OCI-LY7 (cell line): Measurements from ENCODE around the gene MRRF. TPM values are rescaled to one million over a fixed set of nuclear protein-coding genes. Genes with fewer than 3 reads are reported as not detected.

Source experiments
- BruUV-seq: library from RNA; stranded (reverse); fragments of 400-500 nt; replicated peaks from 2 replicates; lab custom pipeline; 2021; lab: Mats Ljungman, UMichigan
- CTCF ChIA-PET: fragments of 300-600 bp; sonication (Branson Sonifier 250); formaldehyde crosslinking; loops from one replicate; lab custom pipeline; 2022; ENCODE audit warnings: antibody characterized with exemption; ENCODE audit not compliant: unreplicated experiment; lab: Charles Lee
- POLR2A ChIA-PET: fragments of 300-600 bp; sonication (Branson Sonifier 250); formaldehyde crosslinking; loops from one replicate; lab custom pipeline; 2022; ENCODE audit warnings: antibody characterized with exemption; lab: Charles Lee
- DNase-seq: peaks from one replicate; pipeline ENCODE4 v3.0.0-alpha.2; 2015; ENCODE audit warnings: low spot score
- H2AFZ ChIP-seq: fragments of 200-600 bp; sonication (generic), shearing (Covaris generic); 2 replicates; pipeline ENCODE4 v1.6.1; 2014; ENCODE audit warnings: mild to moderate bottlenecking, antibody characterized with exemption, low read length, moderate library complexity
- H3K27ac ChIP-seq: fragments of 200-600 bp; sonication (generic); 2 replicates; pipeline ENCODE4 v1.5.1; 2014; ENCODE audit warnings: mixed run types, low read depth, mild to moderate bottlenecking, moderate library complexity, low read length, inconsistent platforms; ENCODE audit not compliant: poor library complexity, severe bottlenecking
- H3K36me3 ChIP-seq: fragments of 200-600 bp; sonication (generic); 2 replicates; pipeline ENCODE4 v1.6.1; 2014; ENCODE audit warnings: mild to moderate bottlenecking, antibody characterized with exemption, low read length, moderate library complexity, mixed read lengths; ENCODE audit not compliant: insufficient read depth
- H3K4me1 ChIP-seq: fragments of 200-600 bp; sonication (generic); 2 replicates; pipeline ENCODE4 v1.5.1; 2014; ENCODE audit warnings: mild to moderate bottlenecking, low read length; ENCODE audit not compliant: insufficient read depth, poor library complexity, severe bottlenecking
- H3K4me2 ChIP-seq: fragments of 200-600 bp; sonication (generic); 2 replicates; pipeline ENCODE4 v1.6.1; 2014; ENCODE audit warnings: mild to moderate bottlenecking, low read length
- H3K4me3 ChIP-seq: fragments of 200-600 bp; sonication (generic); 2 replicates; pipeline ENCODE4 v1.5.1; 2014; ENCODE audit warnings: mild to moderate bottlenecking, low read depth, low read length; ENCODE audit not compliant: poor library complexity, severe bottlenecking
- H3K79me2 ChIP-seq: fragments of 200-600 bp; sonication (generic); 2 replicates; pipeline ENCODE4 v1.6.1; 2016; ENCODE audit warnings: low read depth, mild to moderate bottlenecking, low read length, moderate library complexity, mixed read lengths; ENCODE audit not compliant: insufficient read depth
- H3K9me2 ChIP-seq: fragments of 200-600 bp; sonication (generic); 2 replicates; pipeline ENCODE4 v1.6.1; 2016; ENCODE audit warnings: mild to moderate bottlenecking, low read length, mixed read lengths; ENCODE audit not compliant: insufficient read depth
- H3K9me3 ChIP-seq: fragments of 200-600 bp; sonication (generic); 2 replicates; pipeline ENCODE4 v1.6.1; 2014; ENCODE audit warnings: mild to moderate bottlenecking, mixed run types, low read length, mixed read lengths
- H4K20me1 ChIP-seq: fragments of 200-600 bp; sonication (generic); 2 replicates; pipeline ENCODE4 v1.6.1; 2014; ENCODE audit warnings: mild to moderate bottlenecking, antibody characterized with exemption, low read length, moderate library complexity, mixed read lengths; ENCODE audit not compliant: insufficient read depth
- EZH2phosphoT487 ChIP-seq: fragments of 200-600 bp; sonication (generic); IDR thresholded peaks from 2 replicates; pipeline ENCODE4 v1.6.1; 2018; ENCODE audit warnings: low read depth, borderline replicate concordance, mild to moderate bottlenecking, mixed run types, antibody characterized with exemption, low read length, moderate library complexity, mixed read lengths
- intact Hi-C: fragments of 100-400 bp; cut with micrococcal nuclease; formaldehyde crosslinking; loops from one replicate; pipeline ENCODE4 v1.10.0; 2022; ENCODE audit not compliant: unreplicated experiment
- total RNA-seq, 2 experiments: library from RNA; depleted of rRNA in 1 of 2; stranded (reverse); fragments of >200 nt in 1 of 2; shearing (Covaris generic) in 1 of 2; gene quantifications; 2 replicates each; pipeline ENCODE4 v1.2.3, GENCODE V29; 2014 to 2022
- TF ChIP-seq, protein P1 (sequence below): fragments of 200-600 bp; sonication (generic); conservative IDR thresholded peaks from 2 replicates; pipeline ENCODE4 v1.5.1; 2014; ENCODE audit warnings: mild to moderate bottlenecking, antibody characterized with exemption, low read length, moderate library complexity, mixed read lengths

The MRRF gene
- total RNA-seq, 2 experiments from 2014 or later: 46.1 to 53.2 TPM

DNA sequence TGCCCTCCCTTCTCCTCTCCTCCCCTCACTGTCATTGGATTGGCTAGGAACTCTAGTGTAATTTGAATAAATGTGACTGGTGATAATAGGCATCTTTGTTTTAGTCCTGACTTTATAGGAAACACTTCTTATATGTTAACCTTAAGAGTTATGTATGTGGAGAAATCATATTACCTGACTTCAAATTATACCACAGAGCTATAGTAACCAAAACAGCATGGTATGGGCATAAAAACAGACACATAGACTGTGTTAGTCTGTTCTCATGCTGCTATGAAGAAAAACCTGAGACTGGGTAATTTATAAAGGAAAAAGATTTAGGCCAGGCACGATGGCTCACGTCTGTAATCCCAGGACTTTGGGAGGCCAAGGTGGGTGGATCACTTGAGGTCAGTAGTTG lies 9.4 kb downstream of the MRRF start:
- Histone ChIP-seq H2AFZ (no peak overlapping the region), H3K79me2 (peaks cover 89% of the 10 kb centered on the region; the same call in 1 of the 2 replicates), H3K36me3 (peaks cover 89% of the 10 kb centered on the region), H3K4me1 (no peaks in the 10 kb centered on the region), H3K9me3 (peaks cover 48% of the 10 kb centered on the region), H3K4me2 (no peak overlapping the region), H3K4me3 (no peak overlapping the region), H3K9me2 (no peaks in the 10 kb centered on the region), H3K27ac (no peak overlapping the region), H4K20me1 (no peaks in the 10 kb centered on the region; the same call in 1 of the 2 replicates)
- no TSS peak for BruUV-seq
- DNase-seq: no peak
- ChIA-PET POLR2A (no interaction called here), CTCF (no interaction called here)
- intact Hi-C loops: no loop called here
- TF ChIP-seq, protein P1, sequence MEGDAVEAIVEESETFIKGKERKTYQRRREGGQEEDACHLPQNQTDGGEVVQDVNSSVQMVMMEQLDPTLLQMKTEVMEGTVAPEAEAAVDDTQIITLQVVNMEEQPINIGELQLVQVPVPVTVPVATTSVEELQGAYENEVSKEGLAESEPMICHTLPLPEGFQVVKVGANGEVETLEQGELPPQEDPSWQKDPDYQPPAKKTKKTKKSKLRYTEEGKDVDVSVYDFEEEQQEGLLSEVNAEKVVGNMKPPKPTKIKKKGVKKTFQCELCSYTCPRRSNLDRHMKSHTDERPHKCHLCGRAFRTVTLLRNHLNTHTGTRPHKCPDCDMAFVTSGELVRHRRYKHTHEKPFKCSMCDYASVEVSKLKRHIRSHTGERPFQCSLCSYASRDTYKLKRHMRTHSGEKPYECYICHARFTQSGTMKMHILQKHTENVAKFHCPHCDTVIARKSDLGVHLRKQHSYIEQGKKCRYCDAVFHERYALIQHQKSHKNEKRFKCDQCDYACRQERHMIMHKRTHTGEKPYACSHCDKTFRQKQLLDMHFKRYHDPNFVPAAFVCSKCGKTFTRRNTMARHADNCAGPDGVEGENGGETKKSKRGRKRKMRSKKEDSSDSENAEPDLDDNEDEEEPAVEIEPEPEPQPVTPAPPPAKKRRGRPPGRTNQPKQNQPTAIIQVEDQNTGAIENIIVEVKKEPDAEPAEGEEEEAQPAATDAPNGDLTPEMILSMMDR: no peak
- TF ChIP-seq EZH2phosphoT487: no peak

DNA sequence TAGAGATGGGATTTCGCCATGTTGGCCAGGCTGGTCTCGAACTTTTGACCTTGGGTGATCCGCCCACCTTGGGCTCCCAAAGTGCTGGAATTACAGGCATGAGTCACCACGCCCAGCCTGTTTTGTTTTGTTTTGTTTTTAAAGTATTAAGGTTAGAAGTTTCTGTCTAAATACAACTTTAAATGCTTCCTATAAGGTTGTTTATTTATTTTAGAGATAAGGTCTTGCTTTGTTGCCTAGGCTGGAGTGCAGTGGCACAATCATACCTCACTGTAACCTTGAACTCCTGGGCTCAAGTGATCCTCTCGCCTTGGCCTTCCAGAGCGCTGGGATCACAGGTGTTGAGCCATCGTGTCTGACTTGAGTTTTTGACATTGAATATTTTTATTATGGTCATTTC lies 11.4 kb downstream of the MRRF start:
- intact Hi-C loops: no loop called here
- Histone ChIP-seq H3K79me2 (peaks cover 74% of the 10 kb centered on the region; the same call in 1 of the 2 replicates), H3K36me3 (peaks cover 99% of the 10 kb centered on the region), H3K4me1 (no peaks in the 10 kb centered on the region), H3K9me2 (no peaks in the 10 kb centered on the region), H3K4me2 (no peak overlapping the region), H4K20me1 (no peaks in the 10 kb centered on the region; the same call in 1 of the 2 replicates), H2AFZ (no peak overlapping the region), H3K9me3 (peaks cover 48% of the 10 kb centered on the region), H3K4me3 (no peak overlapping the region), H3K27ac (no peak overlapping the region)
- CTCF ChIA-PET: no interaction called here
- POLR2A ChIA-PET: interaction anchor here (1.1 kb wide), 1 partner anchor 9 kb away, joined by 3 read pairs; no protein-coding TSS in a partner anchor
- TF ChIP-seq, protein P1: no peak
- no peak for TF ChIP-seq EZH2phosphoT487
- DNase-seq: no peak
- BruUV-seq: no TSS peak

DNA sequence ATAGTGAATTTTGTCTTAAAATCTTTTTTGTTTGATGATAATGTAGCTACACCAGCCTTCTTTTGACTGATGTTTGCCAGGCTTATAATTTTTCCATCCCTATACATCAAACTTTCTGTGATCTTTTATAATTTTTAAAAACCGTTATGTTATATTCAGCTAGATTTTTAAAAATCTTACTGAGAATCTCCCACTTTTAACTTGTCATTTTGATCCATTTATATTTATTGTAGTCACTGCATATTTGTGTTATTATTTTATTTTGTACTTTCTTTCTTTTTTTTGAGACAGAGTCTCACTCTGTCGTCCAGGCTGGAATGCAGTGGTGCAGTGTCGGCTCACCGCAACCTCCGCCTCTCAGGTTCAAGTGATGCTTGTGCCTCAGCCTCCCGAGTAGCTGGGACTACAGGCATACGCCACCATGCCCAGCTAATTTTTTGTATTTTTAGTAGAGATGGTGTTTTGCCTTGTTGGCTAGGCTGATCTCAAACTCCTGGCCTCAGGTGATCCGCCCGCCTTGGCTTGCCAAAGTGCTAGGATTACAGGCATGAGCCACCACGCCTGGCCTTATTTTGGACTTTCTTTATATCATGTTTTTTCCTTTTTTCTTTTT lies 12.7 kb downstream of the MRRF start:
- H3K4me3 ChIP-seq: no peak overlapping the region
- BruUV-seq: no TSS peak
- no peak overlapping the region for H3K4me2 ChIP-seq
- peaks cover 68% of the 10 kb centered on the region; the same call in 1 of the 2 replicates for H3K79me2 ChIP-seq
- H2AFZ ChIP-seq: no peak overlapping the region
- ChIA-PET POLR2A (interaction anchor here (1.0 to 1.1 kb wide), 2 partner anchors 8 to 13 kb away, joined by 3 to 4 read pairs; no protein-coding TSS in a partner anchor), CTCF (no interaction called here)
- H3K27ac ChIP-seq: no peak overlapping the region
- H3K36me3 ChIP-seq: peaks cover 99% of the 10 kb centered on the region
- no peaks in the 10 kb centered on the region for H3K4me1 ChIP-seq
- peaks cover 48% of the 10 kb centered on the region for H3K9me3 ChIP-seq
- H3K9me2 ChIP-seq: no peaks in the 10 kb centered on the region
- TF ChIP-seq EZH2phosphoT487: no peak
- TF ChIP-seq, protein P1: no peak
- H4K20me1 ChIP-seq: no peaks in the 10 kb centered on the region; the same call in 1 of the 2 replicates
- intact Hi-C loops: no loop called here
- DNase-seq: no peak
